KMS-11 (cell line): ENCODE measurements around the gene PLCB4.

Experiments
- H2AFZ ChIP-seq: fragments of 200-600 bp; sonication (generic); 2 replicates; pipeline ENCODE4 v1.6.1; 2016; ENCODE audit warnings: antibody characterized with exemption, mixed run types, low read depth
- H3K27ac ChIP-seq: fragments of 200-600 bp; sonication (generic); 2 replicates; pipeline ENCODE4 v1.6.1; 2016; ENCODE audit warnings: mild to moderate bottlenecking, mixed run types
- H3K27me3 ChIP-seq: fragments of 200-600 bp; sonication (generic); 2 replicates; pipeline ENCODE4 v1.6.1; 2017; ENCODE audit warnings: mild to moderate bottlenecking, low read depth, mixed run types, moderate library complexity; ENCODE audit not compliant: insufficient read depth
- H3K36me3 ChIP-seq: fragments of 200-600 bp; sonication (generic); 2 replicates; pipeline ENCODE4 v1.6.1; 2017; ENCODE audit warnings: mild to moderate bottlenecking, mixed run types; ENCODE audit not compliant: insufficient read depth
- H3K4me1 ChIP-seq: fragments of 200-600 bp; sonication (generic); 2 replicates; pipeline ENCODE4 v1.6.1; 2016; ENCODE audit warnings: mild to moderate bottlenecking, low read depth, mixed run types; ENCODE audit not compliant: poor library complexity, severe bottlenecking
- H3K4me2 ChIP-seq: fragments of 200-600 bp; sonication (generic); 2 replicates; pipeline ENCODE4 v1.7.0; 2016; ENCODE audit warnings: mild to moderate bottlenecking, mixed run types
- H3K4me3 ChIP-seq: fragments of 200-600 bp; sonication (generic); IDR thresholded peaks from 2 replicates; pipeline ENCODE4 v1.6.1; 2017; ENCODE audit warnings: low read depth, low read length, mixed read lengths; ENCODE audit not compliant: insufficient read depth
- H3K79me2 ChIP-seq: fragments of 200-600 bp; sonication (generic); 2 replicates; pipeline ENCODE4 v1.6.1; 2016; ENCODE audit warnings: low read depth, mixed run types; ENCODE audit not compliant: insufficient read depth
- H3K9ac ChIP-seq: fragments of 200-600 bp; sonication (generic); 2 replicates; pipeline ENCODE4 v1.6.1; 2016; ENCODE audit warnings: mild to moderate bottlenecking, mixed run types
- H4K20me1 ChIP-seq: fragments of 200-600 bp; sonication (generic); 2 replicates; pipeline ENCODE4 v1.6.1; 2016; ENCODE audit warnings: mild to moderate bottlenecking, mixed run types; ENCODE audit not compliant: insufficient read depth
- CTCF ChIP-seq: fragments of 200-600 bp; sonication (generic); conservative IDR thresholded peaks from 2 replicates; pipeline ENCODE4 v1.6.1; 2017; ENCODE audit warnings: low read depth, mild to moderate bottlenecking, antibody characterized with exemption, low read length, moderate library complexity, mixed read lengths

PLCB4 gene

GRCh38 chr20:9485614-9486340 is 416.9 kb downstream of the PLCB4 start:
- no peaks in the 10 kb centered on the region for H3K27me3 ChIP-seq
- H3K79me2 ChIP-seq: no peaks in the 10 kb centered on the region
- no peak overlapping the region for H3K27ac ChIP-seq
- H3K4me1 ChIP-seq: no peaks in the 10 kb centered on the region
- H3K36me3 ChIP-seq: no peaks in the 10 kb centered on the region
- no peak overlapping the region for H2AFZ ChIP-seq
- no peaks in the 10 kb centered on the region for H4K20me1 ChIP-seq
- no peak for TF ChIP-seq CTCF
- H3K4me3 ChIP-seq: no peak overlapping the region
- H3K4me2 ChIP-seq: no peak overlapping the region
- H3K9ac ChIP-seq: no peak overlapping the region

GRCh38 chr20:9487231-9487630 is 418.3 kb downstream of the PLCB4 start:
- no peak for TF ChIP-seq CTCF
- H3K79me2 ChIP-seq: no peaks in the 10 kb centered on the region
- no peak overlapping the region for H3K4me2 ChIP-seq
- H3K27me3 ChIP-seq: no peaks in the 10 kb centered on the region
- H3K4me1 ChIP-seq: no peaks in the 10 kb centered on the region
- no peaks in the 10 kb centered on the region for H4K20me1 ChIP-seq
- no peaks in the 10 kb centered on the region for H3K36me3 ChIP-seq
- no peak overlapping the region for H3K9ac ChIP-seq
- H3K4me3 ChIP-seq: no peak overlapping the region
- no peak overlapping the region for H2AFZ ChIP-seq
- H3K27ac ChIP-seq: no peak overlapping the region

- H3K27me3 ChIP-seq: no peaks in the 10 kb centered on the region
These were observed 419.2 kb downstream of the PLCB4 start for GRCh38 chr20:9488063-9488462.

GRCh38 chr20:9490161-9490560 is 421.3 kb downstream of the PLCB4 start:
- no peak overlapping the region for H3K4me2 ChIP-seq
- H3K27me3 ChIP-seq: no peaks in the 10 kb centered on the region
- no peaks in the 10 kb centered on the region for H4K20me1 ChIP-seq
- no peaks in the 10 kb centered on the region for H3K36me3 ChIP-seq
- H3K4me1 ChIP-seq: no peaks in the 10 kb centered on the region
- H3K4me3 ChIP-seq: no peak overlapping the region
- no peak overlapping the region for H3K27ac ChIP-seq
- H2AFZ ChIP-seq: no peak overlapping the region
- H3K9ac ChIP-seq: no peak overlapping the region
- H3K79me2 ChIP-seq: no peaks in the 10 kb centered on the region
- TF ChIP-seq CTCF: no peak

More at GRCh38 chr20:9488063-9488462, 419.2 kb downstream of the PLCB4 start:
- no peak overlapping the region for H3K27ac ChIP-seq
- H2AFZ ChIP-seq: no peak overlapping the region
- no peak overlapping the region for H3K4me3 ChIP-seq
- no peak for TF ChIP-seq CTCF
- no peaks in the 10 kb centered on the region for H4K20me1 ChIP-seq
- no peak overlapping the region for H3K9ac ChIP-seq
- H3K79me2 ChIP-seq: no peaks in the 10 kb centered on the region
- no peaks in the 10 kb centered on the region for H3K4me1 ChIP-seq
- H3K36me3 ChIP-seq: no peaks in the 10 kb centered on the region
- no peak overlapping the region for H3K4me2 ChIP-seq
